ENCODE results near the gene OSGIN1. TPM values are rescaled to one million over a fixed set of nuclear protein-coding genes. Genes with fewer than 3 reads are reported as not detected.

Gene OSGIN1
- total RNA-seq, 1 experiment from 2014 or later = 9.8 TPM

- H3K4me2 ChIP-seq (ENCODE audit: low read length) = no peak overlapping the region
- BruUV-seq (replicated peaks) = no TSS peak
- no peak for DNase-seq
- no peak for ATAC-seq
- no peaks in the 10 kb centered on the region for H3F3A ChIP-seq (ENCODE audit: low read length, unreplicated experiment)
- H3K4me3 ChIP-seq (ENCODE audit: low read length) = no peak overlapping the region
- intact Hi-C loops (cut with micrococcal nuclease) = no loop called here
- TF ChIP-seq CTCF (conservative IDR thresholded peaks at IDR 0.05; ENCODE audit: low read depth, low read length) = no peak
- TF ChIP-seq EZH2phosphoT487 (IDR thresholded peaks at IDR 0.05; ENCODE audit: borderline replicate concordance, low read length) = no peak
- no peak for TF ChIP-seq EZH2 (IDR thresholded peaks at IDR 0.05; ENCODE audit: low read length, unreplicated experiment)
- H3K79me2 ChIP-seq (ENCODE audit: low read length) = no peaks in the 10 kb centered on the region
- ChIA-PET CTCF (no interaction called here), POLR2A (ENCODE audit: unreplicated experiment) (no interaction called here)
- H3K4me1 ChIP-seq (ENCODE audit: insufficient read depth, low read length) = no peaks in the 10 kb centered on the region
- no peaks in the 10 kb centered on the region for H3K9me3 ChIP-seq (ENCODE audit: low read length)
- no peak overlapping the region for H3K27ac ChIP-seq (ENCODE audit: low read length)
- no peak overlapping the region for H3K9ac ChIP-seq (ENCODE audit: low read length)
- no peak overlapping the region for H2AFZ ChIP-seq (ENCODE audit: low read length)
- H3K27me3 ChIP-seq (ENCODE audit: low read length) = no peaks in the 10 kb centered on the region
- H3K36me3 ChIP-seq (ENCODE audit: low read depth, low read length) = no peaks in the 10 kb centered on the region
- H3K9me2 ChIP-seq (replicated peaks; ENCODE audit: low read length) = no peaks in the 10 kb centered on the region
- H4K20me1 ChIP-seq (ENCODE audit: low read length) = no peaks in the 10 kb centered on the region
Observed at GRCh38 chr16:83906683-83907082, 46.4 kb upstream of the OSGIN1 start.

GRCh38 chr16:83907111-83907510, 45.9 kb upstream of the OSGIN1 start:
- Histone ChIP-seq H3K79me2 (ENCODE audit: low read length) (no peaks in the 10 kb centered on the region), H3K4me3 (ENCODE audit: low read length) (no peak overlapping the region), H3F3A (ENCODE audit: low read length, unreplicated experiment) (no peaks in the 10 kb centered on the region), H4K20me1 (ENCODE audit: low read length) (no peaks in the 10 kb centered on the region), H3K4me2 (ENCODE audit: low read length) (no peak overlapping the region), H3K27me3 (ENCODE audit: low read length) (no peaks in the 10 kb centered on the region), H3K9me3 (ENCODE audit: low read length) (no peaks in the 10 kb centered on the region), H3K27ac (ENCODE audit: low read length) (no peak overlapping the region), H2AFZ (ENCODE audit: low read length) (no peak overlapping the region), H3K36me3 (ENCODE audit: low read depth, low read length) (no peaks in the 10 kb centered on the region), H3K9me2 (replicated peaks; ENCODE audit: low read length) (no peaks in the 10 kb centered on the region), H3K4me1 (ENCODE audit: insufficient read depth, low read length) (no peaks in the 10 kb centered on the region), H3K9ac (ENCODE audit: low read length) (no peak overlapping the region)
- no TSS peak for BruUV-seq (replicated peaks)
- CTCF ChIA-PET = no interaction called here
- ATAC-seq (no peak), DNase-seq (no peak)
- TF ChIP-seq EZH2 (IDR thresholded peaks at IDR 0.05; ENCODE audit: low read length, unreplicated experiment) = no peak
- TF ChIP-seq EZH2phosphoT487 (IDR thresholded peaks at IDR 0.05; ENCODE audit: borderline replicate concordance, low read length) = no peak
- TF ChIP-seq CTCF (conservative IDR thresholded peaks at IDR 0.05; ENCODE audit: low read depth, low read length) = no peak
- intact Hi-C loops (cut with micrococcal nuclease) = no loop called here
- POLR2A ChIA-PET (ENCODE audit: unreplicated experiment) = no interaction called here

- no peaks in the 10 kb centered on the region for H3K9me2 ChIP-seq (replicated peaks; ENCODE audit: low read length)
- H3K4me2 ChIP-seq (ENCODE audit: low read length) = no peak overlapping the region
- no peak overlapping the region for H2AFZ ChIP-seq (ENCODE audit: low read length)
- H3K4me3 ChIP-seq (ENCODE audit: low read length) = no peak overlapping the region
- no peaks in the 10 kb centered on the region for H3F3A ChIP-seq (ENCODE audit: low read length, unreplicated experiment)
- intact Hi-C loops (cut with micrococcal nuclease) = no loop called here
- no peaks in the 10 kb centered on the region for H4K20me1 ChIP-seq (ENCODE audit: low read length)
- no peaks in the 10 kb centered on the region for H3K27me3 ChIP-seq (ENCODE audit: low read length)
- ATAC-seq (no peak), DNase-seq (no peak)
- no peaks in the 10 kb centered on the region for H3K9me3 ChIP-seq (ENCODE audit: low read length)
- ChIA-PET CTCF (no interaction called here), POLR2A (ENCODE audit: unreplicated experiment) (no interaction called here)
- H3K9ac ChIP-seq (ENCODE audit: low read length) = no peak overlapping the region
- H3K36me3 ChIP-seq (ENCODE audit: low read depth, low read length) = no peaks in the 10 kb centered on the region
- no peaks in the 10 kb centered on the region for H3K4me1 ChIP-seq (ENCODE audit: insufficient read depth, low read length)
- TF ChIP-seq CTCF (conservative IDR thresholded peaks at IDR 0.05; ENCODE audit: low read depth, low read length) = no peak
- no peak for TF ChIP-seq EZH2phosphoT487 (IDR thresholded peaks at IDR 0.05; ENCODE audit: borderline replicate concordance, low read length)
- no peak for TF ChIP-seq EZH2 (IDR thresholded peaks at IDR 0.05; ENCODE audit: low read length, unreplicated experiment)
- H3K79me2 ChIP-seq (ENCODE audit: low read length) = no peaks in the 10 kb centered on the region
- H3K27ac ChIP-seq (ENCODE audit: low read length) = no peak overlapping the region
- BruUV-seq (replicated peaks) = no TSS peak
Observed at GRCh38 chr16:83907631-83908250, 45.3 kb upstream of the OSGIN1 start.
